Measurements from ENCODE around the gene SCMH1. TPM values are rescaled to one million over a fixed set of nuclear protein-coding genes. Genes with fewer than 3 reads are reported as not detected.

Gene SCMH1
- polyA plus RNA-seq, 1 donor from 2014 or later, result 23.0 TPM

DNA sequence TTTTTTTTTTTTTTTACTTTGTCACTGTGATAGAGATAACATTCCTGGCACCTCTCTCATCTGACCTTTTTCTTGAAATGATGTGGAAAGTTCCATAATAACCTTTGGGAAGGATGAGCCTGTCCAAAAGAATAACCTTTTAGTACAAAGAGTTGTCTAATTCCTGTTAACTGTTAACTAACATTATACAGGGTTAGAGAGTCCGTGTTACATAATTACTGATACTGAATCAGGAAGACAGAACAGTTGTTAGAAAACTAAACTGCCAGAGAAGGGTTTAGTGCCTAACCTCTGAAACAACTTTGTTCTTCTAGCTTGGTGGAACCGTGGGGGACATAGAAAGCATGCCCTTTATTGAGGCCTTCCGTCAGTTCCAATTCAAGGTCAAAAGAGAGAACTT lies 253.8 kb downstream of the SCMH1 start:
- Histone ChIP-seq H3K9me3 (ENCODE audit: low read length) (no peaks in the 10 kb centered on the region), H3K27me3 (ENCODE audit: insufficient read depth, low read depth, low read length) (no peaks in the 10 kb centered on the region), H3K9me2 (ENCODE audit: insufficient read depth, low read length) (no peaks in the 10 kb centered on the region), H3K79me2 (replicated peaks; ENCODE audit: insufficient read depth, low read length) (peaks cover 1% of the 10 kb centered on the region), H2AFZ (ENCODE audit: low read depth, low read length) (no peak overlapping the region), H3K36me3 (ENCODE audit: insufficient read depth, low read length) (peaks cover 13% of the 10 kb centered on the region), H3K27ac (ENCODE audit: low read length) (no peak overlapping the region), H4K20me1 (ENCODE audit: insufficient read depth) (no peaks in the 10 kb centered on the region), H3K9ac (ENCODE audit: low read length) (no peak overlapping the region), H3K4me2 (ENCODE audit: low read length) (no peak overlapping the region), H3K4me3 (ENCODE audit: low read length) (no peak overlapping the region), H3F3A (ENCODE audit: insufficient read depth, low read length, poor library complexity, severe bottlenecking) (no peaks in the 10 kb centered on the region)
- TF ChIP-seq TAF1 (IDR thresholded peaks at IDR 0.05; ENCODE audit: low read depth) (no peak), RAD21 (conservative IDR thresholded peaks at IDR 0.05) (no peak), EZH2 (IDR thresholded peaks at IDR 0.05; ENCODE audit: borderline replicate concordance, insufficient read depth, low read length, poor library complexity, severe bottlenecking) (no peak)
- TF ChIP-seq, protein P1, sequence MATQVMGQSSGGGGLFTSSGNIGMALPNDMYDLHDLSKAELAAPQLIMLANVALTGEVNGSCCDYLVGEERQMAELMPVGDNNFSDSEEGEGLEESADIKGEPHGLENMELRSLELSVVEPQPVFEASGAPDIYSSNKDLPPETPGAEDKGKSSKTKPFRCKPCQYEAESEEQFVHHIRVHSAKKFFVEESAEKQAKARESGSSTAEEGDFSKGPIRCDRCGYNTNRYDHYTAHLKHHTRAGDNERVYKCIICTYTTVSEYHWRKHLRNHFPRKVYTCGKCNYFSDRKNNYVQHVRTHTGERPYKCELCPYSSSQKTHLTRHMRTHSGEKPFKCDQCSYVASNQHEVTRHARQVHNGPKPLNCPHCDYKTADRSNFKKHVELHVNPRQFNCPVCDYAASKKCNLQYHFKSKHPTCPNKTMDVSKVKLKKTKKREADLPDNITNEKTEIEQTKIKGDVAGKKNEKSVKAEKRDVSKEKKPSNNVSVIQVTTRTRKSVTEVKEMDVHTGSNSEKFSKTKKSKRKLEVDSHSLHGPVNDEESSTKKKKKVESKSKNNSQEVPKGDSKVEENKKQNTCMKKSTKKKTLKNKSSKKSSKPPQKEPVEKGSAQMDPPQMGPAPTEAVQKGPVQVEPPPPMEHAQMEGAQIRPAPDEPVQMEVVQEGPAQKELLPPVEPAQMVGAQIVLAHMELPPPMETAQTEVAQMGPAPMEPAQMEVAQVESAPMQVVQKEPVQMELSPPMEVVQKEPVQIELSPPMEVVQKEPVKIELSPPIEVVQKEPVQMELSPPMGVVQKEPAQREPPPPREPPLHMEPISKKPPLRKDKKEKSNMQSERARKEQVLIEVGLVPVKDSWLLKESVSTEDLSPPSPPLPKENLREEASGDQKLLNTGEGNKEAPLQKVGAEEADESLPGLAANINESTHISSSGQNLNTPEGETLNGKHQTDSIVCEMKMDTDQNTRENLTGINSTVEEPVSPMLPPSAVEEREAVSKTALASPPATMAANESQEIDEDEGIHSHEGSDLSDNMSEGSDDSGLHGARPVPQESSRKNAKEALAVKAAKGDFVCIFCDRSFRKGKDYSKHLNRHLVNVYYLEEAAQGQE (IDR thresholded peaks at IDR 0.05; ENCODE audit: borderline replicate concordance), result no peak

DNA sequence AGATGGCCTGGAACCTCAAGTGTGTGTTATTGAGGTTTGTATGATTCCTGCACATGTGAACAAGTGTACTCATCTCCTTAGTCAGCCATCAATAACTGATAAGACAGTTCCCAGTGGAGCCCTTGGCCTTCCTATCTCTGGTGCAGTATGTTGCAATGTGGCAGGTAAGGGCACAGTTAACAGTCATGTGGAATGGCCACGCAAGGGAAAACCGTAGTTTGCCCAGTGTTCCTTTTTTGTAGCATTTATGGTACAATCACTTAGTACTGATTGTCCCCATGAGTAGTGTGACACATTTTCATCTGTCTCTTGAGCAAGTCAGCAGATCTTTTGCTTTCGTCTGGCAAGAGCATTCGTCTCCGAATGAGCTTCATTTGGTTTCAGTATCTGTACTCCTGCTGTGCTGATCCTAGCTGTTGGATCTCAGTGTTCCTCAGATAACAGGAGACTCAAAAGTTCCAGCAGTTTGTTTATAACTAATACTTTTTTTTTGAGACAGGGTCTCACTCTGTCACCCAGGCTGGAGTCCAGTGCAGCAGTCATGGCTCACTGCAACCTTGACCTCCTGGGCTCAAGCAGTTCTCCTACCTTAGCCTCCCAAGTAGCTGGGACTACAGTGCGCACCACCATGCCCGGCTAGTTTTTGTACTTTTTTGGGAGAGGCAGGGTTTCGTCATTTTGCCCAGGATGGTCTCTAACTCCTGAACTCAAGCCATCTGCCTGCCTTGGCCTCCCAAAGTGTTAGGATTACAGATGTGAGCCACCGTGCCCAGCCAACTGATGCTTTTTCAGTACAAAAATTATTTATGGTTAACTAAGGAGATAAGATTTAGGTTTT lies 254.4 kb downstream of the SCMH1 start:
- Histone ChIP-seq H2AFZ (ENCODE audit: low read depth, low read length) (no peak overlapping the region), H3K36me3 (ENCODE audit: insufficient read depth, low read length) (peaks cover 13% of the 10 kb centered on the region), H3K27me3 (ENCODE audit: insufficient read depth, low read depth, low read length) (no peaks in the 10 kb centered on the region), H4K20me1 (ENCODE audit: insufficient read depth) (no peaks in the 10 kb centered on the region), H3K27ac (ENCODE audit: low read length) (no peak overlapping the region), H3K79me2 (replicated peaks; ENCODE audit: insufficient read depth, low read length) (peaks cover 8% of the 10 kb centered on the region), H3K4me3 (ENCODE audit: low read length) (no peak overlapping the region), H3K4me2 (ENCODE audit: low read length) (no peak overlapping the region), H3K9me2 (ENCODE audit: insufficient read depth, low read length) (no peaks in the 10 kb centered on the region), H3K9ac (ENCODE audit: low read length) (no peak overlapping the region), H3F3A (ENCODE audit: insufficient read depth, low read length, poor library complexity, severe bottlenecking) (no peaks in the 10 kb centered on the region), H3K9me3 (ENCODE audit: low read length) (no peaks in the 10 kb centered on the region)
- TF ChIP-seq TAF1 (IDR thresholded peaks at IDR 0.05; ENCODE audit: low read depth) (no peak), EP300 (conservative IDR thresholded peaks at IDR 0.05; ENCODE audit: poor library complexity, severe bottlenecking) (no peak), MXI1 (conservative IDR thresholded peaks at IDR 0.05; ENCODE audit: poor library complexity, severe bottlenecking) (no peak), EZH2 (IDR thresholded peaks at IDR 0.05; ENCODE audit: borderline replicate concordance, insufficient read depth, low read length, poor library complexity, severe bottlenecking) (no peak)
- TF ChIP-seq, protein P1 (IDR thresholded peaks at IDR 0.05; ENCODE audit: borderline replicate concordance), result no peak
- TF ChIP-seq, protein P2, sequence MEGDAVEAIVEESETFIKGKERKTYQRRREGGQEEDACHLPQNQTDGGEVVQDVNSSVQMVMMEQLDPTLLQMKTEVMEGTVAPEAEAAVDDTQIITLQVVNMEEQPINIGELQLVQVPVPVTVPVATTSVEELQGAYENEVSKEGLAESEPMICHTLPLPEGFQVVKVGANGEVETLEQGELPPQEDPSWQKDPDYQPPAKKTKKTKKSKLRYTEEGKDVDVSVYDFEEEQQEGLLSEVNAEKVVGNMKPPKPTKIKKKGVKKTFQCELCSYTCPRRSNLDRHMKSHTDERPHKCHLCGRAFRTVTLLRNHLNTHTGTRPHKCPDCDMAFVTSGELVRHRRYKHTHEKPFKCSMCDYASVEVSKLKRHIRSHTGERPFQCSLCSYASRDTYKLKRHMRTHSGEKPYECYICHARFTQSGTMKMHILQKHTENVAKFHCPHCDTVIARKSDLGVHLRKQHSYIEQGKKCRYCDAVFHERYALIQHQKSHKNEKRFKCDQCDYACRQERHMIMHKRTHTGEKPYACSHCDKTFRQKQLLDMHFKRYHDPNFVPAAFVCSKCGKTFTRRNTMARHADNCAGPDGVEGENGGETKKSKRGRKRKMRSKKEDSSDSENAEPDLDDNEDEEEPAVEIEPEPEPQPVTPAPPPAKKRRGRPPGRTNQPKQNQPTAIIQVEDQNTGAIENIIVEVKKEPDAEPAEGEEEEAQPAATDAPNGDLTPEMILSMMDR (IDR thresholded peaks at IDR 0.05; ENCODE audit: poor library complexity, severe bottlenecking), result no peak

Data from neural cell (in vitro differentiated cells).